HepG2 (cell line): ENCODE data around the gene ACTR1A. TPM values are rescaled to one million over a fixed set of nuclear protein-coding genes. Genes with fewer than 3 reads are reported as not detected.

Source experiments
- MAFG ChIP-seq: sonication (generic); formaldehyde crosslinking; IDR thresholded peaks from 2 replicates; pipeline ENCODE4 v1.5.1; 2020; ENCODE audit warnings: mild to moderate bottlenecking, missing genetic modification reagents
- REXO4 ChIP-seq: sonication (generic); formaldehyde crosslinking; IDR thresholded peaks from 2 replicates; pipeline ENCODE4 v1.8.0; 2022; ENCODE audit warnings: missing genetic modification reagents, mild to moderate bottlenecking, borderline replicate concordance
- SKIL ChIP-seq: sonication (generic); formaldehyde crosslinking; IDR thresholded peaks from 2 replicates; pipeline ENCODE4 v1.8.0; 2022; ENCODE audit warnings: missing genetic modification reagents, mild to moderate bottlenecking, moderate library complexity, borderline replicate concordance
- SP2 ChIP-seq: sonication (generic); formaldehyde crosslinking; IDR thresholded peaks from 2 replicates; pipeline ENCODE4 v1.5.1; 2020; ENCODE audit warnings: mild to moderate bottlenecking, missing genetic modification reagents
- UBTF ChIP-seq: sonication (generic); formaldehyde crosslinking; IDR thresholded peaks from 2 replicates; pipeline ENCODE4 v1.4.0; 2020; ENCODE audit warnings: mild to moderate bottlenecking, missing genetic modification reagents
- WIZ ChIP-seq: sonication (generic); formaldehyde crosslinking; IDR thresholded peaks from 2 replicates; pipeline ENCODE4 v1.5.1; 2020; ENCODE audit warnings: mild to moderate bottlenecking, missing genetic modification reagents
- ZBTB40 ChIP-seq, 2 experiments: fragments of 450-650 bp in 1 of 2; sonication (generic) in 1 of 2; formaldehyde crosslinking in 1 of 2; IDR thresholded peaks; 2 replicates each; pipeline versions ENCODE4 v1.6.1 to v1.8.0; 2016 to 2022; ENCODE audit warnings: antibody characterized with exemption in 1 of 2, mild to moderate bottlenecking in 1 of 2, missing genetic modification reagents in 1 of 2
- ZNF234 ChIP-seq: sonication (generic); formaldehyde crosslinking; conservative IDR thresholded peaks from 2 replicates; pipeline ENCODE4 v1.5.1; 2020; ENCODE audit warnings: mild to moderate bottlenecking, missing genetic modification reagents
- ZNF280D ChIP-seq: sonication (generic); formaldehyde crosslinking; IDR thresholded peaks from 2 replicates; pipeline ENCODE4 v1.5.1; 2020; ENCODE audit warnings: mild to moderate bottlenecking, missing genetic modification reagents
- ZNF367 ChIP-seq: sonication (generic); formaldehyde crosslinking; IDR thresholded peaks from 2 replicates; pipeline ENCODE4 v1.4.0; 2020; ENCODE audit warnings: missing genetic modification reagents, borderline replicate concordance
- ZNF605 ChIP-seq: sonication (generic); formaldehyde crosslinking; IDR thresholded peaks from 2 replicates; pipeline ENCODE4 v1.8.0; 2022; ENCODE audit warnings: mild to moderate bottlenecking, missing genetic modification reagents
- ZNF615 ChIP-seq: sonication (generic); formaldehyde crosslinking; IDR thresholded peaks from 2 replicates; pipeline ENCODE4 v1.5.0; 2020; ENCODE audit warnings: mild to moderate bottlenecking, missing genetic modification reagents, borderline replicate concordance
- ZNF619 ChIP-seq: sonication (generic); formaldehyde crosslinking; IDR thresholded peaks from 2 replicates; pipeline ENCODE4 v1.4.0; 2020; ENCODE audit warnings: mild to moderate bottlenecking, missing genetic modification reagents
- polyA plus RNA-seq, 8 experiments: library from polyadenylated mRNA; depleted of rRNA in 3 of 8; stranded (reverse) in 7 of 8; unstranded in 1 of 8; fragments of >200 nt; fragmentation: Illumina TruSeq in 4 of 8; extraction: Trizol in 4 of 8; gene quantifications; 2 replicates each; pipeline versions ENCODE4 v1.2.1 to v1.2.3, GENCODE V29; 2011 to 2016; ENCODE audit warnings: low read depth in 4 of 8, missing spikeins in 1 of 8, mixed read lengths in 1 of 8; ENCODE audit not compliant: insufficient read depth in 1 of 8
- total RNA-seq, 5 experiments: library from RNA; depleted of rRNA; stranded (reverse); fragments of >200 nt; fragmentation: Illumina TruSeq; extraction: Trizol; gene quantifications; 2 replicates each; pipeline ENCODE4 v1.2.3, GENCODE V29; 2016; ENCODE audit warnings: low read depth in 1 of 5

Gene ACTR1A
- total and polyA plus RNA-seq, 2 of the 13 experiments (the other 11 are each of a cell fraction or from before 2014, with no cell fraction given), result 59.6 to 62.8 TPM

- TF ChIP-seq ZBTB40 (IDR thresholded peaks at IDR 0.05) (no peak), ZBTB40 (CRISPR knock-in tag; IDR thresholded peaks at IDR 0.05) (peak; percentile 77), REXO4 (CRISPR knock-in tag) (no peak), ZNF234 (0 out of 2 replicates have a peak, but pooled peaks have one; percentile 51), ZNF605 (CRISPR knock-in tag) (peak; percentile 27; the same call in 1 of the 2 replicates), ZNF367 (CRISPR knock-in tag) (no peak), WIZ (CRISPR knock-in tag) (0 out of 2 replicates have a peak, but pooled peaks have one; percentile 13), ZNF615 (CRISPR knock-in tag) (no peak), SP2 (CRISPR knock-in tag) (peak; percentile 50), UBTF (CRISPR knock-in tag) (no peak), MAFG (no peak), ZNF280D (CRISPR knock-in tag) (no peak), SKIL (CRISPR knock-in tag) (no peak), ZNF619 (CRISPR knock-in tag) (peak; percentile 60; the same call in 1 of the 2 replicates)
Observed at GRCh38 chr10:102450124-102450373, 52.5 kb downstream of the ACTR1A start (continued).
